CD4-positive, alpha-beta T cell treated with Interleukin-10 for 1 hour (primary cell): Measurements from ENCODE around the gene BLOC1S3.
A peak's percentile ranks its signal among the peaks of the same experiment; 100 is the strongest.
"Not testable (repeated sequence)": the region's sequence is repeated elsewhere in the genome, so short reads cannot be mapped to it uniquely, and the experiment has no call there.

Source experiments
- DNase-seq: peaks from one replicate; pipeline ENCODE4 v3.0.0-alpha.2; 2020

BLOC1S3 gene

GRCh38 chr19:45186509-45187334, 8.1 kb downstream of the BLOC1S3 start:
- no peak for DNase-seq

GRCh38 chr19:45187421-45188100, 9.0 kb downstream of the BLOC1S3 start:
- peak; percentile 62 for DNase-seq

GRCh38 chr19:45189971-45190370, 11.4 kb downstream of the BLOC1S3 start:
- DNase-seq: no peak

- no peak for DNase-seq
Measured at GRCh38 chr19:45191375-45191774, 12.8 kb downstream of the BLOC1S3 start.

- no peak for DNase-seq
Measured at GRCh38 chr19:45195764-45196163, 17.2 kb downstream of the BLOC1S3 start.

GRCh38 chr19:45200568-45200967, 22.0 kb downstream of the BLOC1S3 start:
- DNase-seq: no peak

- DNase-seq: no peak
Measured at GRCh38 chr19:45202637-45203036, 24.1 kb downstream of the BLOC1S3 start.

GRCh38 chr19:45205810-45206209, 27.2 kb downstream of the BLOC1S3 start:
- no peak for DNase-seq

- no peak for DNase-seq
Measured at GRCh38 chr19:45206328-45206727, 27.7 kb downstream of the BLOC1S3 start.

- no peak for DNase-seq
Measured at GRCh38 chr19:45211751-45212381, 33.3 kb downstream of the BLOC1S3 start.

GRCh38 chr19:45213031-45213430, 34.4 kb downstream of the BLOC1S3 start:
- no peak for DNase-seq

GRCh38 chr19:45215391-45216191, 37.0 kb downstream of the BLOC1S3 start:
- no peak for DNase-seq

GRCh38 chr19:45216667-45217066, 38.1 kb downstream of the BLOC1S3 start:
- no peak for DNase-seq

GRCh38 chr19:45217193-45217956, 38.8 kb downstream of the BLOC1S3 start:
- DNase-seq: no peak

GRCh38 chr19:45217957-45218334, 39.4 kb downstream of the BLOC1S3 start:
- no peak for DNase-seq

GRCh38 chr19:45218426-45218825, 39.8 kb downstream of the BLOC1S3 start:
- no peak for DNase-seq

- DNase-seq: no peak
Measured at GRCh38 chr19:45218911-45219743, 40.5 kb downstream of the BLOC1S3 start.

GRCh38 chr19:45222724-45223123, 44.1 kb downstream of the BLOC1S3 start:
- DNase-seq: no peak

- DNase-seq: no peak
Measured at GRCh38 chr19:45223879-45224278, 45.3 kb downstream of the BLOC1S3 start.

GRCh38 chr19:45224645-45225044, 46.1 kb downstream of the BLOC1S3 start:
- DNase-seq: no peak

GRCh38 chr19:45229056-45229455, 50.5 kb downstream of the BLOC1S3 start:
- not testable (repeated sequence) for DNase-seq
